Activated effector memory CD4-positive, alpha-beta T cell treated with anti-CD3 and anti-CD28 coated beads, Interleukin-2, amount 50 U/mL, for 16 hours (primary cell): ENCODE measurements around the gene HMGXB3.

Experiments
- DNase-seq: peaks from one replicate; pipeline ENCODE4 v3.0.0-alpha.2; 2020

HMGXB3 gene

GRCh38 chr5:150052956-150053712, 52.6 kb downstream of the HMGXB3 start:
- no peak for DNase-seq

- no peak for DNase-seq
Observed at GRCh38 chr5:150053713-150054392, 53.3 kb downstream of the HMGXB3 start.

- DNase-seq: no peak
Observed at GRCh38 chr5:150054569-150054968, 54.0 kb downstream of the HMGXB3 start.

- DNase-seq: no peak
Observed at GRCh38 chr5:150055326-150056074, 55.0 kb downstream of the HMGXB3 start.

- no peak for DNase-seq
Observed at GRCh38 chr5:150056075-150056443, 55.5 kb downstream of the HMGXB3 start.

GRCh38 chr5:150057052-150057451, 56.5 kb downstream of the HMGXB3 start:
- DNase-seq: no peak

GRCh38 chr5:150057511-150057910, 57.0 kb downstream of the HMGXB3 start:
- no peak for DNase-seq

GRCh38 chr5:150057996-150058395, 57.5 kb downstream of the HMGXB3 start:
- peak; percentile 4 for DNase-seq

GRCh38 chr5:150058480-150059126, 58.1 kb downstream of the HMGXB3 start:
- DNase-seq: peak; percentile 25

- peak; percentile 50 for DNase-seq
Observed at GRCh38 chr5:150059623-150060022, 59.1 kb downstream of the HMGXB3 start.

- no peak for DNase-seq
Observed at GRCh38 chr5:150060471-150060870, 59.9 kb downstream of the HMGXB3 start.

GRCh38 chr5:150061538-150061995, 61.0 kb downstream of the HMGXB3 start:
- DNase-seq: peak; percentile 41

- DNase-seq: no peak
Observed at GRCh38 chr5:150062216-150062922, 61.8 kb downstream of the HMGXB3 start.

GRCh38 chr5:150063638-150064037, 63.1 kb downstream of the HMGXB3 start:
- DNase-seq: no peak

- no peak for DNase-seq
Observed at GRCh38 chr5:150064681-150065220, 64.2 kb downstream of the HMGXB3 start.

GRCh38 chr5:150065346-150065745, 64.8 kb downstream of the HMGXB3 start:
- peak; percentile 53 for DNase-seq

GRCh38 chr5:150065886-150066285, 65.3 kb downstream of the HMGXB3 start:
- peak; percentile 45 for DNase-seq

GRCh38 chr5:150066436-150066835, 65.9 kb downstream of the HMGXB3 start:
- peak; percentile 12 for DNase-seq

- peak; percentile 39 for DNase-seq
Observed at GRCh38 chr5:150066901-150067396, 66.4 kb downstream of the HMGXB3 start.

GRCh38 chr5:150067405-150067960, 66.9 kb downstream of the HMGXB3 start:
- DNase-seq: peak; percentile 14

GRCh38 chr5:150068071-150068470, 67.5 kb downstream of the HMGXB3 start:
- DNase-seq: peak; percentile 55

- DNase-seq: peak; percentile 54
Observed at GRCh38 chr5:150068472-150068871, 67.9 kb downstream of the HMGXB3 start.
